GM12891 (cell line): Measurements from ENCODE around the gene NRIP2.

ENCODE experiments used
- PAX5 ChIP-seq: IDR thresholded peaks from 2 replicates; pipeline ENCODE4 v1.6.1; 2011; ENCODE audit warnings: low read length, moderate library complexity, mild to moderate bottlenecking; ENCODE audit not compliant: insufficient read depth, severe bottlenecking
- POLR2A ChIP-seq: IDR thresholded peaks from 2 replicates; pipeline ENCODE4 v1.6.1; 2011; ENCODE audit warnings: low read depth, low read length, control low read depth
- POLR2AphosphoS5 ChIP-seq: IDR thresholded peaks from 2 replicates; pipeline ENCODE4 v1.6.1; 2011; ENCODE audit warnings: low read depth, low read length, control low read depth
- SPI1 ChIP-seq: IDR thresholded peaks from 2 replicates; pipeline ENCODE4 v1.6.1; 2011; ENCODE audit warnings: low read depth, low read length, control low read depth
- TAF1 ChIP-seq: IDR thresholded peaks from 2 replicates; pipeline ENCODE4 v1.6.1; 2011; ENCODE audit warnings: low read depth, low read length, control low read depth

- TF ChIP-seq POLR2A (no peak), TAF1 (no peak), POLR2AphosphoS5 (no peak), PAX5 (no peak), SPI1 (no peak)
These were observed 7.9 kb downstream of the NRIP2 start for GRCh38 chr12:2826721-2827515.
